Posterior cingulate gyrus (tissue), 11 donors: ENCODE data around the gene SLC20A1.
A peak's percentile ranks its signal among the peaks of the same experiment; 100 is the strongest.

Source experiments
- DNase-seq, 10 donors: peaks; one replicate each; pipeline versions ENCODE4 v3.0.0 to v3.0.0-alpha.2; 2020 to 2021; ENCODE audit warnings: mixed read lengths in 3 of 10
- intact Hi-C: fragments of 100-400 bp; cut with DNase I; formaldehyde crosslinking; loops from one replicate; pipeline ENCODE4 v1.15.1; 2023

SLC20A1 gene

GRCh38 chr2:112671801-112672200, 26.1 kb downstream of the SLC20A1 start:
- no peak for DNase-seq
- intact Hi-C loops = no loop called here

- intact Hi-C loops = no loop called here
- no peak for DNase-seq
Measured at GRCh38 chr2:112673008-112673407, 27.3 kb downstream of the SLC20A1 start.

GRCh38 chr2:112674229-112674628, 28.5 kb downstream of the SLC20A1 start:
- peak in 3 of 10 donors; percentile 37 to 88 (median 45) for DNase-seq
- intact Hi-C loops = no loop called here

- intact Hi-C loops = no loop called here
- DNase-seq = peak in 9 of 10 donors; percentile 28 to 94 (median 67)
Measured at GRCh38 chr2:112679484-112679883, 33.7 kb downstream of the SLC20A1 start.

- no peak for DNase-seq
- intact Hi-C loops = no loop called here
Measured at GRCh38 chr2:112680666-112681101, 34.9 kb downstream of the SLC20A1 start.

- intact Hi-C loops = no loop called here
- no peak for DNase-seq
Measured at GRCh38 chr2:112682101-112682500, 36.4 kb downstream of the SLC20A1 start.

GRCh38 chr2:112683550-112684414, 38.0 kb downstream of the SLC20A1 start:
- intact Hi-C loops = no loop called here

GRCh38 chr2:112684415-112684775, 38.7 kb downstream of the SLC20A1 start:
- intact Hi-C loops = no loop called here
- DNase-seq = no peak

More at GRCh38 chr2:112683550-112684414, 38.0 kb downstream of the SLC20A1 start:
- DNase-seq = no peak

GRCh38 chr2:112685271-112685884, 39.6 kb downstream of the SLC20A1 start:
- no peak for DNase-seq
- intact Hi-C loops = no loop called here

- DNase-seq = no peak
- intact Hi-C loops = no loop called here
Measured at GRCh38 chr2:112686348-112687217, 40.8 kb downstream of the SLC20A1 start.

GRCh38 chr2:112687522-112687921, 41.8 kb downstream of the SLC20A1 start:
- intact Hi-C loops = no loop called here
- no peak for DNase-seq

- intact Hi-C loops = no loop called here
- no peak for DNase-seq
Measured at GRCh38 chr2:112688086-112688880, 42.5 kb downstream of the SLC20A1 start.

- intact Hi-C loops = loop anchor here (1.0 to 5.0 kb wide), 2 partner anchors 44 to 65 kb away; partner anchors contain the start of gene SLC20A1
- DNase-seq = peak; percentile 29 to 94 (median 64)
Measured at GRCh38 chr2:112690853-112691401, 45.2 kb downstream of the SLC20A1 start.

GRCh38 chr2:112691881-112692281, 46.1 kb downstream of the SLC20A1 start:
- peak in 4 of 10 donors; percentile 40 to 92 (median 66) for DNase-seq
- intact Hi-C loops = loop anchor here (1.0 to 5.0 kb wide), 2 partner anchors 45 to 66 kb away; partner anchors contain the start of gene SLC20A1

- DNase-seq = no peak
- intact Hi-C loops = loop anchor here (5.0 kb wide), 1 partner anchor 45 kb away; the partner anchor contains the start of gene SLC20A1
Measured at GRCh38 chr2:112692495-112692911, 46.8 kb downstream of the SLC20A1 start.

GRCh38 chr2:112692918-112693317, 47.2 kb downstream of the SLC20A1 start:
- intact Hi-C loops = loop anchor here (5.0 kb wide), 1 partner anchor 46 kb away; the partner anchor contains the start of gene SLC20A1
- DNase-seq = no peak

GRCh38 chr2:112693596-112693995, 47.9 kb downstream of the SLC20A1 start:
- no peak for DNase-seq

GRCh38 chr2:112694182-112694581, 48.4 kb downstream of the SLC20A1 start:
- no peak for DNase-seq
- intact Hi-C loops = loop anchor here (5.0 kb wide), 1 partner anchor 47 kb away; the partner anchor contains the start of gene SLC20A1

More at GRCh38 chr2:112693596-112693995, 47.9 kb downstream of the SLC20A1 start:
- intact Hi-C loops = loop anchor here (5.0 kb wide), 1 partner anchor 46 kb away; the partner anchor contains the start of gene SLC20A1
